EH (cell line): Measurements from ENCODE around the gene ZBTB2.
"Not testable (repeated sequence)": the region's sequence is repeated elsewhere in the genome, so short reads cannot be mapped to it uniquely, and the experiment has no call there.

Source experiments
- DNase-seq: peaks from one replicate; pipeline ENCODE4 v3.0.0-alpha.2; 2015; ENCODE audit warnings: low read depth

The ZBTB2 gene

GRCh38 chr6:151370509-151371078 lies 20.8 kb downstream of the ZBTB2 start:
- DNase-seq: peak; percentile 35

- no peak for DNase-seq
Observed at GRCh38 chr6:151365233-151365632, 26.1 kb downstream of the ZBTB2 start.

DNA sequence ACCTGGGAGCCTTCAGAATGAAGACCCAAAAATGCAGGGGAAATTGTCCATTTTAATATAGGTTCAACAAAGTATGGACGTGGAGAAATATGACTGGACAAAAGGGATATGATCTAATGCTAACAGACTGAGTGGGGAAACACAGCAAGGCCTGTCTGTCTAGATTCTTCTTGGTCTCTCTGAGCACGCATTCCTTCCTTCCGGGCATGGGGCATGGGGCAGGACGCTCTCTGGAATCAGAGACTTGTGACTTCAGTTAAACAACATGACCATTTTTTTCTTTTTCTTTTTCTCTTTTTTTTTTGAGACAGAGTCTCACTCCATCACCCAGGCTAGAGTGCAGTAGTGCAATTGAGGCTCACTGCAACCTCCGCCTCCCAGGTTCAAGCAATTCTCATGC lies 31.9 kb downstream of the ZBTB2 start:
- no peak for DNase-seq

GRCh38 chr6:151358475-151358874 lies 32.9 kb downstream of the ZBTB2 start:
- DNase-seq: no peak

DNA sequence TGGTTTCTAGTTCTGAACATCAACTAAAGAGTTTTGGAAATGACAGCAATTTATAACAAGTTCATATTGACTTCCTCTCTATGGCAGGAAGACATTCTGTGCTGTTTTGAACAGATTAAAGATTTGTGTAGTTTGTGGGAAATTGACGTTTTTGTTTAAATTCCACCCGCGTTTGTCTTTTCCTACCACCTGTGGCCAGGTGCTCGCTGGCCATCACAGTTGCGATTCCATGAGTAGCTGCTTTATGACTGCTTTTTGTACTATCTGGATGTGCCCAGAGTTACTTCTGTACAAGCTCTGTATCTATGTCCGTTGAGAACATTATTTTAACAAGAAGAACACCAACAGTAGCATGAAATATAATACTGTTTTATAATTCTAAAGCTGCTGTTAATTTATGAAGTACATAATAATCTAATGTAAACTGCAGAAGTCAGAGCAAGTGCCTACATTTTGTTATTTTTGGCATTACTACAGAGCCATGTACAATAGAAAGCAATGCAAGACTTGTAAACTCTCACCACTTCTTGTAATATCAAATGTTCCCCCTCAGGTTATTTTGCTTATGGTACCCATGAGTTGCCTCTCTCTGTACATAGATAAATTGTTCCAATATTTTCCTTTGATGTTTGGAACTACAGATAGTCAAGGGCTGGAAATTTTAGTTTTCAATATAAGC lies 33.5 kb downstream of the ZBTB2 start:
- no peak for DNase-seq

DNA sequence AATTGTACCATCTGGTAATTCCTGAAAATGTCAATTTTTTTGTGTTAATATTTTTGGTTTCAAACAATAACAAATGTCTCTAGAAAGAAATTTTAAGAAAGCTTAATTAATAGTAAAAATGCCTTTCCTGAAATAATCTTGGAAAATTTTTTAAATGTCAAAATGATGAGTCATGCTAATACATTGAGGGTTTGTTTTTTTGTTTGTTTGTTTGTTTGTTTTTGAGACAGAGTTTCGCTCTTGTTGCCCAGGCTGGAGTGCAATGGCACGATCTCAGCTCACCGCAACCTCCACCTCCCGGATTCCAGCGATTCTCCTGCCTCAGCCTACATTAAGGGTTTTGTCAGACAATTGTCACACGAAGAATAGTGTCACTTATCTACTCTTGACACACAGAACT lies 34.4 kb downstream of the ZBTB2 start:
- not testable (repeated sequence) for DNase-seq

- DNase-seq: no peak
Observed at GRCh38 chr6:151353795-151354194, 37.6 kb downstream of the ZBTB2 start.

GRCh38 chr6:151352410-151353396 lies 38.7 kb downstream of the ZBTB2 start:
- no peak for DNase-seq

GRCh38 chr6:151351731-151352130 lies 39.6 kb downstream of the ZBTB2 start:
- DNase-seq: no peak

DNA sequence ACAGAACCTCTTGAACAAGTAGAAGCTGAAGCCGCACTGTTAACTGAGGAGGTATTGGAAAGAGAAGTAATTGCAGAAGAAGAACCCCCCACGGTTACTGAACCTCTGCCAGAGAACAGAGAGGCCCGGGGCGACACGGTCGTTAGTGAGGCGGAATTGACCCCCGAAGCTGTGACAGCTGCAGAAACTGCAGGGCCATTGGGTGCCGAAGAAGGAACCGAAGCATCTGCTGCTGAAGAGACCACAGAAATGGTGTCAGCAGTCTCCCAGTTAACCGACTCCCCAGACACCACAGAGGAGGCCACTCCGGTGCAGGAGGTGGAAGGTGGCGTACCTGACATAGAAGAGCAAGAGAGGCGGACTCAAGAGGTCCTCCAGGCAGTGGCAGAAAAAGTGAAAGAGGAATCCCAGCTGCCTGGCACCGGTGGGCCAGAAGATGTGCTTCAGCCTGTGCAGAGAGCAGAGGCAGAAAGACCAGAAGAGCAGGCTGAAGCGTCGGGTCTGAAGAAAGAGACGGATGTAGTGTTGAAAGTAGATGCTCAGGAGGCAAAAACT lies 40.1 kb downstream of the ZBTB2 start:
- no peak for DNase-seq

GRCh38 chr6:151350442-151351145 lies 40.8 kb downstream of the ZBTB2 start:
- DNase-seq: no peak

GRCh38 chr6:151349651-151350270 lies 41.6 kb downstream of the ZBTB2 start:
- no peak for DNase-seq

- DNase-seq: not testable (repeated sequence)
Observed at GRCh38 chr6:151342750-151343149, 48.6 kb downstream of the ZBTB2 start.

GRCh38 chr6:151341476-151342195 lies 49.7 kb downstream of the ZBTB2 start:
- DNase-seq: no peak

DNA sequence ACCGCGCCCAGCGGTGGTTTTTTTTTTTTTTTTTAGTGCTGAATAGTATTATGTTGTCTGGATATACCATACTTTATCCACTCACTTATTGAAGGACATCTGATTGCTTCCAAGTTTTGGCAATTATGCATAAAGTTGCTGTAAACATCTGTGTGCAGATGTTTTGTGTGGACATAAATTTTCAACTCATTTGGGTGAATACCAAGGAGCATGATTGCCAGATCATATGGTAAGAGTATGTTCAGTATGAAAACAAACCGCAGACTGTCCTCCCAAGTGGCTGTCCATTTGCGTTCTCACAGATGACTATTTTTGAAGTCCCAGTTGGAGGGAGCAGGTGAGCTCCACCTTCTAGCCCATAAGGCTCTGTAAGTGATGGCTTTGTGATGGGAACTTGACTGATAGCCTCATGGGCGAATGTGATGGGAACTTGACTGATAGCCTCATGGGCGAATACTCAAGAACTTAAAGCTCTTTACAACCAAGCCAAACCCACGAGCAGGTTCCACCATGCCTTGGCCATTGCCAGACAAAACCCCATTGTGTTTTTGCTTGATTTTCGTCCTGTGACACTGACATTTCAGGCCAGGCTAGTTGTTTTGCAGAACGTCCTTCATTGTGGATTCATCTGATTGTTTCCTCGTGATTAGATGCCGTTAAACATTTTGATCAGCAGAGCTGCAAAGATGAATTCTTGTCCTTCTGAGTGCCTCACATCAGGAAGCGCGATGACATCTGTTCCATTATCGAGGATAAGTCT lies 51.0 kb downstream of the ZBTB2 start:
- DNase-seq: no peak

DNA sequence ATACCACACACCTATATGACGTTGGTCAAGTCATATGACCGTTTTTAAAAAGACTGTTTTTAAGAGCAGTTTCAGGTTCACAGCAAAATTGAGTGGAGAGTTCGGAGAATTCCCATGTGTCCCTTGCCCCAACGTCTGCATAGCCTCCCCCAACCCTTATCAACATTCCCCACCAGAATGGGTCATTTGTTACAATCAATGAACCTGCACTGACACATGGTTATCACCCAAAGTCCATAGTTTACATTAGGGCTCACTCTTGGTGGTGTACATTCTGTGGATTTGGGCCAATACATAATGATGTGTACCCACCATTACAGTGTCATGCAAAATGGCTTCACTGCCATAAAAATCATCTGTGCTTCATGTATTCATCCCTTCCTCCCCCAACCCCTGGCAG lies 52.0 kb downstream of the ZBTB2 start:
- no peak for DNase-seq

GRCh38 chr6:151338651-151339200 lies 52.6 kb downstream of the ZBTB2 start:
- DNase-seq: no peak

- DNase-seq: no peak
Observed at GRCh38 chr6:151335930-151336329, 55.4 kb downstream of the ZBTB2 start.

- DNase-seq: peak; percentile 94
Observed at GRCh38 chr6:151330130-151330696, 61.1 kb downstream of the ZBTB2 start.
